GM19193 (cell line): ENCODE measurements around the gene KLHDC4.
A peak's percentile ranks its signal among the peaks of the same experiment; 100 is the strongest.

Source experiments
- POLR2A ChIP-seq: IDR thresholded peaks from 4 replicates; pipeline ENCODE4 v1.6.1; 2011; ENCODE audit not compliant: insufficient read depth, insufficient read length; ENCODE audit errors: extremely low read depth

The KLHDC4 gene

GRCh38 chr16:87765776-87766484 is at the start of gene KLHDC4:
Gene KLHDC4 (minus strand): TSS chr16:87765986. CDS start chr16:87765890, 96 bp downstream.
- TF ChIP-seq POLR2A, result peak; percentile 89

GRCh38 chr16:87815567-87815966 is 49.8 kb upstream of the KLHDC4 start:
- TF ChIP-seq POLR2A, result no peak

- no peak for TF ChIP-seq POLR2A
These were observed 46.4 kb upstream of the KLHDC4 start for GRCh38 chr16:87812200-87812656.

GRCh38 chr16:87809150-87809902 is 43.5 kb upstream of the KLHDC4 start:
- TF ChIP-seq POLR2A, result peak; percentile 57

GRCh38 chr16:87808108-87808507 is 42.3 kb upstream of the KLHDC4 start:
- no peak for TF ChIP-seq POLR2A

- TF ChIP-seq POLR2A, result peak; percentile 36
These were observed 41.1 kb upstream of the KLHDC4 start for GRCh38 chr16:87806641-87807546.

GRCh38 chr16:87806261-87806640 is 40.5 kb upstream of the KLHDC4 start:
- no peak for TF ChIP-seq POLR2A

- no peak for TF ChIP-seq POLR2A
These were observed 37.6 kb upstream of the KLHDC4 start for GRCh38 chr16:87803385-87803784.

GRCh38 chr16:87802670-87803069 is 36.9 kb upstream of the KLHDC4 start:
- no peak for TF ChIP-seq POLR2A

GRCh38 chr16:87801679-87802259 is 36.0 kb upstream of the KLHDC4 start:
- TF ChIP-seq POLR2A, result no peak

- TF ChIP-seq POLR2A, result no peak
These were observed 34.7 kb upstream of the KLHDC4 start for GRCh38 chr16:87800497-87800896.

GRCh38 chr16:87795336-87795735 is 29.6 kb upstream of the KLHDC4 start:
- TF ChIP-seq POLR2A, result no peak

- TF ChIP-seq POLR2A, result no peak
These were observed 28.8 kb upstream of the KLHDC4 start for GRCh38 chr16:87794485-87795078.

- TF ChIP-seq POLR2A, result no peak
These were observed 26.4 kb upstream of the KLHDC4 start for GRCh38 chr16:87792205-87792565.
